H7 (cell line): ENCODE data around the gene S100Z. TPM values are rescaled to one million over a fixed set of nuclear protein-coding genes. Genes with fewer than 3 reads are reported as not detected.
"Not testable (repeated sequence)": the region's sequence is repeated elsewhere in the genome, so short reads cannot be mapped to it uniquely, and the experiment has no call there.

Source experiments
- DNase-seq: peaks from one replicate; pipeline ENCODE4 v3.0.0; 2012
- H3K27me3 ChIP-seq: 2 replicates; pipeline ENCODE4 v1.6.0; 2011; ENCODE audit warnings: mild to moderate bottlenecking, low read length; ENCODE audit not compliant: control insufficient read depth, insufficient read depth
- H3K36me3 ChIP-seq: replicated peaks from 2 replicates; pipeline ENCODE4 v1.5.1; 2011; ENCODE audit warnings: low read length; ENCODE audit not compliant: control insufficient read depth, insufficient read depth
- H3K4me3 ChIP-seq: 2 replicates; pipeline ENCODE4 v1.5.1; 2011; ENCODE audit warnings: low read depth, mild to moderate bottlenecking, control low read depth, low read length, moderate library complexity; ENCODE audit not compliant: insufficient read depth
- total RNA-seq: library from RNA; depleted of rRNA; stranded (reverse); fragments of >200 nt; shearing (Covaris generic); gene quantifications from 2 replicates; pipeline ENCODE4 v1.2.3, GENCODE V29; 2014

S100Z gene
- total RNA-seq, 1 experiment from 2014 or later, result 1.6 TPM

DNA sequence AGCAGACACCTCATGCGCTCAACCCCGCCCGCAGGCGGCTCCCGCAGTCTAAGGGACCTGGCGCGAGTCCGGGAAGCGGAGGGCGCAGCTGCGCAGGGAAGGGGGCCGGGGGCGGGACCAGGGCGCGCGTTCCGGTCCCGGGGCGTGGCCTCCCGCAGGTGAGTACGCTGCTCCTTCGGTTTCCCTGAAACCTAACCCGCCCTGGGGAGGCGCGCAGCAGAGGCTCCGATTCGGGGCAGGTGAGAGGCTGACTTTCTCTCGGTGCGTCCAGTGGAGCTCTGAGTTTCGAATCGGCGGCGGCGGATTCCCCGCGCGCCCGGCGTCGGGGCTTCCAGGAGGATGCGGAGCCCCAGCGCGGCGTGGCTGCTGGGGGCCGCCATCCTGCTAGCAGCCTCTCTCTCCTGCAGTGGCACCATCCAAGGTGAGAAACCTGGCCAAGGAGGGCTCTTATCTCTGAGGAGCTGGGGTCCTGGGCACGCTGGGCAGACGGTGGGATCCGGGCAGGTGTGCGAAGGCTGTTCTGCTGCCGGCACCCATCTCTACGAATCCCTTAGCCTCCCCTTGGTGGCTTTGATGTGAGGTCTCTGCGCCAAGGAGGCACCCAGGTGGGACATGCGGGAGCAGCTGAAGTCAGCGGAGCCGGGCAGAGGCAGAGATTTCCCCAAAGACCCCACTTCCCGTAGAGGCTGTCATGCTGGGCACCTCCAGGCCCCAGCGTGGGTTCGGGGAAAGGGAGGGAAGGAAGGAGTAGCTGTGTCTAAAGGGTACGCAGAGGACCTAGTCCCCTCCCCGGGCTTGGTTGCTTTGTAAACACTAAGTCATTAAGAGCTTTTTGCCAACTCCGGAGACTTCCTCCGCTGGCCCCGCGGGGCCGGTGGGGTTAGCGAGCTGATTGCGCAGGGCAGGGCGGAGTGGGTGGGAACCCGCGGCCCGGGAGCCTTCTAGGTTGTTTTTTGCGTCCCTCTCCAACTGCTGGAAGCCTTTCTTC is 30.7 kb upstream of the S100Z start, which contains the start of gene F2RL1:
Gene F2RL1 (plus strand): TSS at position 187 of the 988 bp plus-strand sequence. CDS start 153 bp downstream, at position 340.
- peak within 1 kb of the TSS; percentile 90 for H3K4me3 ChIP-seq
- DNase-seq, result peak; percentile 97
- peaks cover 10% of the 10 kb centered on the region for H3K27me3 ChIP-seq
- no peaks in the 10 kb centered on the region for H3K36me3 ChIP-seq

DNA sequence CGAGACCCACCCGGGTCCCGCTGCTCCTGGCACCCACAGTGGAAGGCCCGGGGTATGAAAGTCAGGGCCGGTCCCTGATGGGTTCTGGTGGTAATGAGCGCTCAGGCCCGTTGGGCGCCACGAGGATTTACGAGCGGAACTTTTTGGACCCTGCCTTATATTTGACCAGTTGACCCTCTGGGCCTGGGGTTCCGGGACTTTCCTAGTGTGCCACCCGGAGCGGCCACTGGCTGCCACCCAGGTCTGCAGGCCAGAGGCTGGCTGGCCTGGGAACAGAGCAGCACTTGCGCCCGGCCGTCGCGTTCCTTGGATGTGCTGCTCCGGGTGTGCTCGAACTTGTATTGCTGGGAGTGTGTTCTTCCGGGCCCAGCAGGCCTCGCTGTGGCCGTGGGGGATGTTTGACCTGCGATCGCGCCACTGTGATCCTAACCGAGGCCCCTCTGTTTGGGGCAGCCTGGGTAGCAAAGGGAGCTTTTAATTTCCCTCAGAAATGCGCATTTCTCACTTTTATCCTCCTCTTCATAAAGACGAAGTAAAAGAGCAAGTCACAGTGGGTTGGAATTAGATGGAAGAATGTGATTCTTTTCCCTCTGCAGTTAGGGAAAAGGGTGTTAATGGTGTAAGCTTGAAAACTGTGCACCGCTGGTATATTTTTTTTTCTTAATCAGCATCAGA is 29.8 kb upstream of the S100Z start:
- peak; percentile 69 for DNase-seq
- no peaks in the 10 kb centered on the region for H3K36me3 ChIP-seq
- peaks cover 10% of the 10 kb centered on the region for H3K27me3 ChIP-seq
- peak overlapping the region; percentile 90 for H3K4me3 ChIP-seq

DNA sequence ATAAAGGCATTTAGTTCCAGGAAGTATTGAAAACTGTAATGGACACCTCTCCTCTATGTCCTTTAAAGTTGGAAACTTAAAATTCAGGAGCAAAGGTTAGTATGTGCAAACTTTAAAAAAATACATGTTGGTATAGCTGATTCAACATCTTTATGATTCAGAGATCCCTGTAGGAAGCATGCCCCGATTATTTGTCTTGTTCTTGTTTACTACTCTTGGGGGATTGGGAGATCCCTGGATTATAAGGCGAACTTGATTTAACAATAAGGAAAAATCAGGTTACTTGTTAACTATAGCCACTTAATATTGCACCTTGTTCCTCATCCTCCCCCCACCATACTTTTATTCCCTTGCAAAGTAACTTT is 29.3 kb upstream of the S100Z start:
- peaks cover 10% of the 10 kb centered on the region for H3K27me3 ChIP-seq
- peak; percentile 19 for DNase-seq
- no peaks in the 10 kb centered on the region for H3K36me3 ChIP-seq
- H3K4me3 ChIP-seq, result peak overlapping the region; percentile 90; the same call in 1 of the 2 replicates

DNA sequence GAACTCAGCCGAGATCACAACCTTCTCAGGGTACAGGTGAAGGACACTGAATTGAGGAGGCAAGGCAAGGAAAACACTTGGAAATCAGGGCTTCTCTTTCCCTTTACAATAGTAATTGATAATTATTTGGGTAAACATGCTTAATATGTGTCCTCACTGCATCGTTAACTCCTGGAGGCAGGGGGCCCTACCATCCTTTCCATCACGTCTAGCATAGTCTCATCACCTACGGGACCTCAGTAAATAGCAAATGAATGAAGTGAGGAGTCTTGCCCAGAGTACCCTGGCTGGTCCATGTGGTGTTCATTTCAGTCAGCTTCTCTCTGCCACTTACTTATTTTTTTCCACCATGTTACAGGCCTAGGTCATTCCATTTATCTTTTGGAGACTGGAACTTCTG is 28.7 kb upstream of the S100Z start:
- DNase-seq, result peak; percentile 58
- no peak overlapping the region for H3K4me3 ChIP-seq
- H3K36me3 ChIP-seq, result no peaks in the 10 kb centered on the region
- peaks cover 10% of the 10 kb centered on the region for H3K27me3 ChIP-seq

DNA sequence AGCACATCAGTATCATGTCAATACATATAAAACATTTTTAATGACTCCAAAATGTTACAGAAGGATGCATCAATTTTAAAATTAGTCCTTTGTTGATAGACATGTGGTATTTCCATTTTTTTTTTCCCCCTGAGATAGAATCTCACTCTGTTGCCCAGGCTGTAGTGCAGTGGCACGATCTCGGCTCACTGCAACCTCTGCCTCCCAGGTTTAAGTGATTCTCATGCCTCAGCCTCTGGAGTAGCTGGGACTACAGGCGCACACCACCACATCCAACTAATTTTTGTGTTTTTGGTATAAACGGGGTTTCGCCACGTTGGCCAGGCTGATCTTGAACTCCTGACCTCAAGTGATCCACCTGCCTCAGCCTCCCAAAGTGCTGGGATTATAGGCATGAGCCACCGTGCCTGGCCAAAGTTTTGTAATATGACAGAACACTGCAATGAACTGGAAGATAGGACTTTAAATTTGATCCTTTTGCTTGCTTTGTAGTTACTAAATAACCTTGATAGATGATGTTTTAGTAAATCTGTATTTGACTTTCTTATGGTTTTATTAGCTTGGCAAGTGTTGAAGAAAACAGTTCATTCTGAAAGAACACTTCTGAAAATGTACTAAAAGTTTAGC is 27.6 kb upstream of the S100Z start:
- not testable (repeated sequence) for H3K27me3 ChIP-seq, H3K36me3 ChIP-seq, H3K4me3 ChIP-seq, DNase-seq

DNA sequence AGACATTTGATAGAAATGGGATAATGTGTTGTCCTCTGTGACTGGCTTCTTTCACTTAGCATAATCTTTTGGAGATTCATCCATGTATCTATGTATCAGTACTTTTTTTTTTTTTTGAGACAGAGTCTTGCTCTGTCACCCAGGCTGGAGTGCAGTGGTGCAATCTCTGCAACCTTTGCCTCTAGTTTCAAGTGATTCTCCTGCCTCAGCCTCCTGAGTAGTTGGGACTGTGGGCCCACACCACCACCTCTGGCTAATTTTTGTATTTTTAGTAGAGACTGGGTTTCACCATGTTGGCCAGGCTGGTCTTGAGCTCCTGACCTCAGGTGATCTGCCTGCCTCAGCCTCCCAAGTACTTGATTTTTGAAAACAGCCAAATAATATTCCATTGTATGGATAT is 23.4 kb upstream of the S100Z start:
- not testable (repeated sequence) for DNase-seq, H3K27me3 ChIP-seq, H3K36me3 ChIP-seq, H3K4me3 ChIP-seq

DNA sequence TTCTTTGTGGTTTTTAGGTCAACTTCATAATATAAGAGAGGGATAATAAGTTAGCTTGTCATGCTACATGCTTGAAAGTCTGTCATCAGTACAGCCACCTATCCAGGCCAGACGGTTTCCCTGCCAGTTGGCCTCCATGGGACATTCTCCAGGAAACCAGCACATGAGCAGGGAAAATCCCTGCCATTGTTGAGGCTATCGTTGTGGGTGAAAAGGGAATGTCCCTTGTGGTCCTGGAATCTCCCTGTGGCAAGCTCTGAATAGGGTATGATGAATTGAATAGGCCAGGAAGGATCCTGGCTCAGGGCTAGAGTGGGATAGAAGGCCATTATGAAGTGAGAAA is 18.7 kb upstream of the S100Z start:
- no peak overlapping the region for H3K4me3 ChIP-seq
- peaks cover 3% of the 10 kb centered on the region; the same call in 1 of the 2 replicates for H3K36me3 ChIP-seq
- DNase-seq, result peak; percentile 58
- H3K27me3 ChIP-seq, result no peaks in the 10 kb centered on the region

DNA sequence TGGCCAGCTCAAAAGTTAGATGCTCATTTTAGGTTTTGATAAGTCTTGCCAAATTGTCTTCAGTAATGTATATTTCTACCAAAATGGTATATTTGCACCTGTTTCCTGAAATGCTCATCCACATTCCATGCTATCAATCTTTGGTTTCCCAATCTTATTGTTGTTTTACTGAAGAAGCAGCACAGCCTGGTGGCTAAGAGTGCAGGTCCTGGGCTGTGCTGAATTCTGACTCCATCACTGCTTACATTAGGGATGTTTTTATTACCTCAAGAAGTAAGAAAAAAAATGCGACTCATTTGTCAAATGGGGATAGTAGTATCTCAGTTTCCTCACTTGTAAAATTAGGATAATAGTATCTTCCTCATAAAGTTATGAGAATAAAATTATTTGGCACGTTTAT is 13.6 kb upstream of the S100Z start:
- H3K4me3 ChIP-seq, result no peak overlapping the region
- H3K36me3 ChIP-seq, result peaks cover 3% of the 10 kb centered on the region; the same call in 1 of the 2 replicates
- DNase-seq, result no peak
- no peaks in the 10 kb centered on the region for H3K27me3 ChIP-seq

DNA sequence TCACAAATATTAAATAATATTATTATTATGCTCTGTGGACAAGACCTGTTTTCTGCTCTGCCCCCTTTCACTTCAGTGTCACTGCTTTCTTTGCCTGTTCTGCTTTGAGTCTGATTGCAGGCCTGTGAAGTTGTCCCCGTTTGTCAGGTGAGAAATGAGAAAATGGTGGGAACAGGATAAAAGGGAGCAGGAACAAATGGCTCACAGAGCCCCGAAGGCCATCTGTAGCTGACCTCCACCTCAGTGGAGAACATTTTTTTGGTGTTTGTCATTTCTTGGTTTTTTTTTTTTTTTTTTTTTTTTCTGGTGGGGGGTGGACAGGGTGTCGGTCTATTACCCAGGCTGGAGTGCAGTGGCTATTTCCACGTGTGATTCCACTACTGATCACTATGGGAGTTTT is 13.2 kb upstream of the S100Z start:
- H3K4me3 ChIP-seq, result no peak overlapping the region
- DNase-seq, result no peak

DNA sequence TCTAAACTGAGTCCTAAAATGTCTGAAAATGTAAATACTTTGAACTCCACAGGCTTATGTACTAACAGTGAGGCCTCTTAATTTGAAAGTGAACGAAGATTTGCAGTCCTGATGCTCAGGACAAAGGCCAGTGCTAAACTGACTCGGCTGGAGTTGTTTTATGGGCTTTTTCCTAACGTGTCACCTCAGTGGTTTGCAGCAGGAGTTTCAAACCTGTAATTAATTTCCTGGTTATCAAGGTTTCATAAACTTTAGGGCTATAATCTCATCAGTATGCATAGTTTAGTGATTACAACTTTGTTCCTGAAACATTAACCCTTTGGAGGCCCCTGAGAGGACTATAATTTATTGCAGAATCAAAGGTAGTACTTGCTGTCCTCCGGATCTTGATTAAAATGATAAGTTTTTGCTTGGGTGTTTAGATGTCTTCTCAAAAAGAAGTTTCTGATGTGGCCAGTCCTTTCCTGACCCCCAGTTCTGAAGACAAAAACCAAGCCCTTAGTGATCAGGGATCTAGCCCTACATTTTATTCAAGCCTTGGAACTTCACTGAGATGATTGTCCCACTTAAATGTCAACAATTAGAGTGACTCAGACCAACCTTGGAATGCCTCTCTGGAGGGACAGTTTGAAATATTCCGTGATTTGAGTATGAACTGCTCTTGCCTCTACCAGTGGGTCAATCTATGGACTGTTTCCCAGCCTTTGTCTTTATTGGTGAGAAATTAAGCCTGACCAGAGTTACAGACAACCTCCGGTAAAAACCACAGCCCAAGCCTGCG is 11.1 kb upstream of the S100Z start:
- no peak for DNase-seq
- Histone ChIP-seq H3K4me3 (no peak overlapping the region), H3K27me3 (no peaks in the 10 kb centered on the region), H3K36me3 (no peaks in the 10 kb centered on the region)

More for the DNA sequence above, 13.2 kb upstream of the S100Z start:
- H3K36me3 ChIP-seq, result peaks cover 3% of the 10 kb centered on the region; the same call in 1 of the 2 replicates
- H3K27me3 ChIP-seq, result no peaks in the 10 kb centered on the region

DNA sequence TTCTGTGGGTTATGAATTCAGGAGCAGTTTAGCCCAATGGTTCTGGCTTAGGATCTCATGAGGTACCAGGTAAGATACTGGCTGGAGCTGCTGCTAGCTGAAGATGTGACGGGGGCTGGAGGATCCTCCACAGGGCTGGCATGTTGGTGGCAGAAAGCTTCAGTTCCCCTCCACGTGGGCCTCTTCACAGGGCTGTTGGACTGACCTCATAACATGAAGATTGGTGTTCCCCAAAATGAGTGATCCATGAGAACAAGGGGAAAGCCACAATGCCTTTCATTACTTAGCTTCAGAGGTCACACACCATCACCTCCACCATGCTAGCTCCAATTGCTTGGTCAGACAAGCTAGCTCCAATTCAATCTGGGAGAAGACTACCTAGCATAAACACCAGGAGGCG is 8.5 kb upstream of the S100Z start:
- Histone ChIP-seq H3K27me3 (no peaks in the 10 kb centered on the region), H3K36me3 (no peaks in the 10 kb centered on the region), H3K4me3 (no peak overlapping the region)
- no peak for DNase-seq

DNA sequence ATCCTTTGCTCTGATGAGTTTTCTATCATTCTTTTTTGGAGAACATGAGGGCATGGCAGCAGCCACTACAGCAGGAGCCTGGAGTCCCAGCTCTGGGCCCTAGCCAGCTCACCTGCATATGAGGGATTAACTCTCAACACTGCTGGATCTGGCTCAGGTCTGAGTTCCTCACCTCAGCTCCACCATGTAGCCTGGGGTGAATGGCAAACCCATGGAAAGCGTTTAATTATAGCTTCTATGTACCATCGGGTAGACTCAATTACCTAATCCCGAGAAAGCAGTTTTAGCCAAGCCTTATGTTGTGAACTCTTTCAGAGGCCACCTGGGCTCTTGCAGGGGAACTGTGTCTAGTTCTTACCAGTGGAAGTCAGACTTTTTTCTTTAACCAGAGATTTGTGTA is 3.9 kb upstream of the S100Z start:
- Histone ChIP-seq H3K4me3 (no peak overlapping the region), H3K27me3 (no peaks in the 10 kb centered on the region), H3K36me3 (no peaks in the 10 kb centered on the region)
- DNase-seq, result no peak

DNA sequence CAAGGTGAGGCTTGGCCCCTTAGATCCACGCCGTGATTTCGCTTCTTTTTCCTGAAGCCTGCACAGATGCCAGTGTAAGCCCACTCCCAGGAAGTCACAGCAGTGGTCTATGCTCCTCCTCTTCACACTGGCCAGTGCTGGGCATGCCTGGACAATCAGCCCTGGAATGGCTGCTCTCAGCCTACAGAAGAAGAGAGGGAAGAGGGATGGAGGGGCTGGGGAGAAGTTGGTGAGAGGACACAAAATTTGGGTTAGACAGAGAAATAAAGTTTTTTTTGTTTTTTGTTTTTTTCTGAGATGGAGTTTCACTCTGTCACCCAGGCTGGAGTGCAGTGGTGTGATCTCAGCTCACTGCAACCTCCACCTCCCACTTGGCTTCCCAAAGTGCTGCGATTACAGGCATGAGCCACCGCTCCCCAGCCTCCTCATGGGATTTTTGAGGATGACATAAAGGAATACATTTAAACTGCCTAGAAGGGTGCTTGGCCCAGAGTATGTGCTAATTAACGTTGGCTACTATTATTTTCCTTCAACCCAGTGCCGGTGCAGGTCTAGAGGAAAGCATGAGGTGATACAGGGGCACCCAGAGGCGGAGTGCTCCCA is 830 bp downstream of the S100Z start:
- DNase-seq, result no peak
- no peaks in the 10 kb centered on the region for H3K27me3 ChIP-seq
- H3K36me3 ChIP-seq, result no peaks in the 10 kb centered on the region
- no peak overlapping the region for H3K4me3 ChIP-seq
